ENCODE measurements around the gene HLTF. TPM values are rescaled to one million over a fixed set of nuclear protein-coding genes. Genes with fewer than 3 reads are reported as not detected.

Gene HLTF
- total and polyA plus RNA-seq, 2 of the 4 experiments (the other 2 are of a cell fraction): 12.6 to 39.1 TPM

DNA sequence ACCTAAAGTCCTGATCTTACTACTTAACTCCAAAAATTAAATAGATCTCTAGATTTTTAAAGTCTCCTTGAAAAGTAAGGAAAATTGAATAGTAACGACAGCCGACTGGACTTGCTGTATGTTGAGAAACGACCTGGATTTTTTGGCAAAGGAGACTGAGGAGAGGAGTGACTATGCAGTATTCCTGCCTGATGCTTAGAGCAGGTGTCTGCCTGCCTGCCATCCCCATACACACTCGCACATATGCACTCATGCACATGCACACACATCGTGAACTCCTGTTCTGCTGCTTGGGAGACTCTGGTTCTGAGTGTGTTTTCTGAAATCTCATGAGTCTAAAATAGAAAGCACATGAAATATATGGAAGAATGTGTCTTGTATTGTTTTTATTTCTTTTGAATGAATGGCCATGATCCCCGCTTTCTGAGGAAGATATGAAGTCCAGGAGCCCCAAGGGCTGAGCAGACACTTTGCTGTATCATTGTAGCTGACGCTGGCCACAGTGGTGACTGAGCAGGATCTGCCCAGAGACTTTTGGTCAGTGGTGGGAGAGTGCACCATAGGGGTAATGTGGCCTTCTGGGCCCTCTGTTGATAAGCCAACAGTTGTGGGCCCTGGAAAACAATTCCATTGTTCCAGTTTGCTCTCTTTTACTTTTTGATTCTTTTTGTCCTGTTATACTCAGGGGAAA lies 78.6 kb downstream of the HLTF start:
- H3K79me1 ChIP-seq (ENCODE audit: low read depth in 1 of 2, low read length in 2 of 2): peaks cover 23 to 60% of the 10 kb centered on the region in 2 experiments
- peak overlapping the region; percentile 9; the same call in 1 of the 2 replicates for H4K5ac ChIP-seq (ENCODE audit: low read depth, low read length)
- H3K14ac ChIP-seq (replicated peaks; ENCODE audit: low read depth, low read length): 0 out of 2 replicates have a peak overlapping the region, but pooled peaks have one; percentile 19
- no peak for TF ChIP-seq SMC3 (IDR thresholded peaks at IDR 0.05; ENCODE audit: low read depth, low read length)
- no peak for TF ChIP-seq MAFK (IDR thresholded peaks at IDR 0.05; ENCODE audit: low read depth, low read length)
- TF ChIP-seq CEBPB (IDR thresholded peaks at IDR 0.05; ENCODE audit: low read depth, low read length): no peak
- TF ChIP-seq, protein P1, sequence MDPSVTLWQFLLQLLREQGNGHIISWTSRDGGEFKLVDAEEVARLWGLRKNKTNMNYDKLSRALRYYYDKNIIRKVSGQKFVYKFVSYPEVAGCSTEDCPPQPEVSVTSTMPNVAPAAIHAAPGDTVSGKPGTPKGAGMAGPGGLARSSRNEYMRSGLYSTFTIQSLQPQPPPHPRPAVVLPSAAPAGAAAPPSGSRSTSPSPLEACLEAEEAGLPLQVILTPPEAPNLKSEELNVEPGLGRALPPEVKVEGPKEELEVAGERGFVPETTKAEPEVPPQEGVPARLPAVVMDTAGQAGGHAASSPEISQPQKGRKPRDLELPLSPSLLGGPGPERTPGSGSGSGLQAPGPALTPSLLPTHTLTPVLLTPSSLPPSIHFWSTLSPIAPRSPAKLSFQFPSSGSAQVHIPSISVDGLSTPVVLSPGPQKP (IDR thresholded peaks at IDR 0.05; ENCODE audit: borderline replicate concordance, low read depth, low read length): no peak
- no peak for TF ChIP-seq RAD21 (IDR thresholded peaks at IDR 0.05; ENCODE audit: low read length)
- TF ChIP-seq, protein P2, sequence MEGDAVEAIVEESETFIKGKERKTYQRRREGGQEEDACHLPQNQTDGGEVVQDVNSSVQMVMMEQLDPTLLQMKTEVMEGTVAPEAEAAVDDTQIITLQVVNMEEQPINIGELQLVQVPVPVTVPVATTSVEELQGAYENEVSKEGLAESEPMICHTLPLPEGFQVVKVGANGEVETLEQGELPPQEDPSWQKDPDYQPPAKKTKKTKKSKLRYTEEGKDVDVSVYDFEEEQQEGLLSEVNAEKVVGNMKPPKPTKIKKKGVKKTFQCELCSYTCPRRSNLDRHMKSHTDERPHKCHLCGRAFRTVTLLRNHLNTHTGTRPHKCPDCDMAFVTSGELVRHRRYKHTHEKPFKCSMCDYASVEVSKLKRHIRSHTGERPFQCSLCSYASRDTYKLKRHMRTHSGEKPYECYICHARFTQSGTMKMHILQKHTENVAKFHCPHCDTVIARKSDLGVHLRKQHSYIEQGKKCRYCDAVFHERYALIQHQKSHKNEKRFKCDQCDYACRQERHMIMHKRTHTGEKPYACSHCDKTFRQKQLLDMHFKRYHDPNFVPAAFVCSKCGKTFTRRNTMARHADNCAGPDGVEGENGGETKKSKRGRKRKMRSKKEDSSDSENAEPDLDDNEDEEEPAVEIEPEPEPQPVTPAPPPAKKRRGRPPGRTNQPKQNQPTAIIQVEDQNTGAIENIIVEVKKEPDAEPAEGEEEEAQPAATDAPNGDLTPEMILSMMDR (conservative IDR thresholded peaks at IDR 0.05; ENCODE audit: low read depth, low read length): no peak
- no peak for TF ChIP-seq NFE2L2 (IDR thresholded peaks at IDR 0.05; ENCODE audit: low read depth, low read length)
- TF ChIP-seq, protein P3, sequence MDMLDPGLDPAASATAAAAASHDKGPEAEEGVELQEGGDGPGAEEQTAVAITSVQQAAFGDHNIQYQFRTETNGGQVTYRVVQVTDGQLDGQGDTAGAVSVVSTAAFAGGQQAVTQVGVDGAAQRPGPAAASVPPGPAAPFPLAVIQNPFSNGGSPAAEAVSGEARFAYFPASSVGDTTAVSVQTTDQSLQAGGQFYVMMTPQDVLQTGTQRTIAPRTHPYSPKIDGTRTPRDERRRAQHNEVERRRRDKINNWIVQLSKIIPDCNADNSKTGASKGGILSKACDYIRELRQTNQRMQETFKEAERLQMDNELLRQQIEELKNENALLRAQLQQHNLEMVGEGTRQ (IDR thresholded peaks at IDR 0.05; ENCODE audit: low read depth, low read length): no peak
- TF ChIP-seq CHD1 (IDR thresholded peaks at IDR 0.05; ENCODE audit: low read depth, low read length): no peak
- TF ChIP-seq FOS (IDR thresholded peaks at IDR 0.05; ENCODE audit: low read depth, low read length): no peak
- TF ChIP-seq MAZ (IDR thresholded peaks at IDR 0.05; ENCODE audit: borderline replicate concordance, low read depth, low read length): no peak
- no peak for TF ChIP-seq BHLHE40 (IDR thresholded peaks at IDR 0.05; ENCODE audit: low read depth, low read length)
- TF ChIP-seq POLR2A (IDR thresholded peaks at IDR 0.05; ENCODE audit: low read depth, low read length): no peak
- H4K20me1 ChIP-seq (ENCODE audit: insufficient read depth, low read length): no peaks in the 10 kb centered on the region
- CTCF ChIA-PET: no interaction called here
- no peak overlapping the region for H2AK9ac ChIP-seq (replicated peaks; ENCODE audit: low read depth, low read length, poor library complexity)
- no peaks in the 10 kb centered on the region for H3K27me3 ChIP-seq (ENCODE audit: control insufficient read depth, insufficient read depth, low read length)
- H3K9me3 ChIP-seq (ENCODE audit: control insufficient read depth, insufficient read depth, low read length): no peaks in the 10 kb centered on the region
- no peak overlapping the region for H2AFZ ChIP-seq (replicated peaks; ENCODE audit: low read length, poor library complexity)
- peak overlapping the region; percentile 19; the same call in 1 of the 2 replicates for H2BK120ac ChIP-seq (ENCODE audit: low read depth, low read length)
- peaks cover 24% of the 10 kb centered on the region for H3K4me1 ChIP-seq (ENCODE audit: control insufficient read depth, insufficient read depth, low read length)
- ATAC-seq (ENCODE audit: low read depth) (no peak), DNase-seq (no peak)
- intact Hi-C loops (cut with micrococcal nuclease) (no loop called here), in situ Hi-C loops (cut with MboI; ENCODE audit: low sequenced_read_pairs) (no loop called here), dilution Hi-C loops (cut with HindIII; ENCODE audit: low sequenced_read_pairs, unreplicated experiment) (no loop called here)
- no peak overlapping the region for H2BK5ac ChIP-seq (ENCODE audit: low read depth, low read length, poor library complexity, severe bottlenecking)
- 90% methylated on average over 2 of the region's 7 CpGs; no CpG with 5 or more reads in 1 of the 2 experiments for WGBS, 2 experiments (ENCODE audit: extremely low coverage in 2 of 2, insufficient read length in 1 of 2)
- peak overlapping the region; percentile 22; the same call in 1 of the 2 replicates for H2BK20ac ChIP-seq (ENCODE audit: low read depth, low read length)
- no peak overlapping the region for H3K4me3 ChIP-seq (ENCODE audit: insufficient read depth, low read depth, low read length)
- H2AK5ac ChIP-seq (ENCODE audit: low read depth, low read length): peak overlapping the region; percentile 83; the same call in 1 of the 2 replicates
- H4K8ac ChIP-seq (ENCODE audit: low read depth in 2 of 2, low read length in 2 of 2): no peak overlapping the region
- POLR2A ChIA-PET (ENCODE audit: unreplicated experiment): no interaction called here
- H4K91ac ChIP-seq (ENCODE audit: insufficient read depth, low read depth, low read length): no peak overlapping the region
- H3K18ac ChIP-seq (ENCODE audit: low read depth, low read length): no peak overlapping the region
- H2BK15ac ChIP-seq (ENCODE audit: low read depth, low read length): peak overlapping the region; percentile 81; the same call in 1 of the 3 replicates
- H3K9me1 ChIP-seq (ENCODE audit: insufficient read depth, low read length): peaks cover 30% of the 10 kb centered on the region
- 0 out of 2 replicates have a peak overlapping the region, but pooled peaks have one; percentile 38 for H3K23ac ChIP-seq (ENCODE audit: low read depth, low read length)
- peaks cover 22% of the 10 kb centered on the region for H3K36me3 ChIP-seq (ENCODE audit: control insufficient read depth, insufficient read depth, low read length)
- H3K9ac ChIP-seq (ENCODE audit: low read depth, low read length): no peak overlapping the region
- H3K27ac ChIP-seq (ENCODE audit: insufficient read depth, low read length): no peak overlapping the region
- BruUV-seq (replicated peaks): no TSS peak
- no peak overlapping the region for H3K4me2 ChIP-seq (ENCODE audit: low read depth, low read length)
- H3K4ac ChIP-seq (ENCODE audit: low read depth, low read length): peak overlapping the region; percentile 62; the same call in 1 of the 2 replicates
- H3K56ac ChIP-seq (ENCODE audit: extremely low read depth, insufficient read depth, low read length): no peak overlapping the region

Data from IMR-90 (cell line).